G401 (cell line): Measurements from ENCODE around the gene RTKN2. TPM values are rescaled to one million over a fixed set of nuclear protein-coding genes. Genes with fewer than 3 reads are reported as not detected.
"Not testable (repeated sequence)": the region's sequence is repeated elsewhere in the genome, so short reads cannot be mapped to it uniquely, and the experiment has no call there.

ENCODE experiments used
- DNase-seq: peaks from one replicate; pipeline ENCODE4 v3.0.0-alpha.2; 2015; ENCODE audit warnings: low spot score
- in situ Hi-C: cut with HindIII; loops from 2 replicates; pipeline ENCODE4 v1.10.0; 2016; ENCODE audit warnings: low sequenced_read_pairs, mixed read lengths
- total RNA-seq: library from RNA; depleted of rRNA; stranded (reverse); fragments of >200 nt; shearing (Covaris generic); gene quantifications from 2 replicates; pipeline ENCODE4 v1.2.3, GENCODE V29; 2014; rRNA removed

RTKN2 gene
- 3.1 and 4.5 TPM in 2 replicates for total RNA-seq

GRCh38 chr10:62268399-62269114 lies at the start of gene RTKN2:
Gene RTKN2 (minus strand): TSS chr10:62268844. CDS start chr10:62268610, 234 bp downstream.
- DNase-seq, result peak; percentile 50
- in situ Hi-C loops, result no loop called here

- in situ Hi-C loops, result no loop called here
- no peak for DNase-seq
Measured at GRCh38 chr10:62317257-62317656, 48.6 kb upstream of the RTKN2 start.

- in situ Hi-C loops, result no loop called here
- DNase-seq, result no peak
Measured at GRCh38 chr10:62309254-62309653, 40.6 kb upstream of the RTKN2 start.

- in situ Hi-C loops, result no loop called here
- DNase-seq, result no peak
Measured at GRCh38 chr10:62308101-62308500, 39.5 kb upstream of the RTKN2 start.

GRCh38 chr10:62307635-62308034 lies 39.0 kb upstream of the RTKN2 start:
- in situ Hi-C loops, result no loop called here
- DNase-seq, result no peak

- DNase-seq, result no peak
- in situ Hi-C loops, result no loop called here
Measured at GRCh38 chr10:62306663-62307062, 38.0 kb upstream of the RTKN2 start.

- no peak for DNase-seq
- in situ Hi-C loops, result no loop called here
Measured at GRCh38 chr10:62305813-62306212, 37.2 kb upstream of the RTKN2 start.

- no peak for DNase-seq
- in situ Hi-C loops, result no loop called here
Measured at GRCh38 chr10:62303922-62304321, 35.3 kb upstream of the RTKN2 start.

- in situ Hi-C loops, result no loop called here
- DNase-seq, result no peak
Measured at GRCh38 chr10:62302760-62303159, 34.1 kb upstream of the RTKN2 start.

GRCh38 chr10:62297857-62298256 lies 29.2 kb upstream of the RTKN2 start:
- in situ Hi-C loops, result no loop called here
- no peak for DNase-seq

GRCh38 chr10:62284221-62284620 lies 15.6 kb upstream of the RTKN2 start:
- in situ Hi-C loops, result no loop called here
- no peak for DNase-seq

GRCh38 chr10:62281348-62281747 lies 12.7 kb upstream of the RTKN2 start:
- DNase-seq, in situ Hi-C loops: not testable (repeated sequence)

- DNase-seq, in situ Hi-C loops: not testable (repeated sequence)
Measured at GRCh38 chr10:62280392-62280791, 11.7 kb upstream of the RTKN2 start.

- DNase-seq, result no peak
- in situ Hi-C loops, result no loop called here
Measured at GRCh38 chr10:62278441-62278910, 9.8 kb upstream of the RTKN2 start.

- in situ Hi-C loops, result no loop called here
- DNase-seq, result no peak
Measured at GRCh38 chr10:62277971-62278370, 9.3 kb upstream of the RTKN2 start.

- in situ Hi-C loops, result no loop called here
- no peak for DNase-seq
Measured at GRCh38 chr10:62270020-62270419, 1.4 kb upstream of the RTKN2 start.

- no peak for DNase-seq
- in situ Hi-C loops, result no loop called here
Measured at GRCh38 chr10:62268027-62268398, 631 bp downstream of the RTKN2 start.

- in situ Hi-C loops, result no loop called here
- DNase-seq, result no peak
Measured at GRCh38 chr10:62266611-62267010, 2.0 kb downstream of the RTKN2 start.

GRCh38 chr10:62266147-62266546 lies 2.5 kb downstream of the RTKN2 start:
- in situ Hi-C loops, result no loop called here
- no peak for DNase-seq

GRCh38 chr10:62264702-62265436 lies 3.8 kb downstream of the RTKN2 start:
- in situ Hi-C loops, result no loop called here
- DNase-seq, result peak; percentile 36

- in situ Hi-C loops, result no loop called here
- DNase-seq, result no peak
Measured at GRCh38 chr10:62264126-62264525, 4.5 kb downstream of the RTKN2 start.
